ENCODE data around the gene KLHL26. TPM values are rescaled to one million over a fixed set of nuclear protein-coding genes. Genes with fewer than 3 reads are reported as not detected.
A peak's percentile ranks its signal among the peaks of the same experiment; 100 is the strongest.

Gene KLHL26
- total and polyA plus RNA-seq, 2 donors from 2014 or later = 5.6 to 16.1 TPM

DNA sequence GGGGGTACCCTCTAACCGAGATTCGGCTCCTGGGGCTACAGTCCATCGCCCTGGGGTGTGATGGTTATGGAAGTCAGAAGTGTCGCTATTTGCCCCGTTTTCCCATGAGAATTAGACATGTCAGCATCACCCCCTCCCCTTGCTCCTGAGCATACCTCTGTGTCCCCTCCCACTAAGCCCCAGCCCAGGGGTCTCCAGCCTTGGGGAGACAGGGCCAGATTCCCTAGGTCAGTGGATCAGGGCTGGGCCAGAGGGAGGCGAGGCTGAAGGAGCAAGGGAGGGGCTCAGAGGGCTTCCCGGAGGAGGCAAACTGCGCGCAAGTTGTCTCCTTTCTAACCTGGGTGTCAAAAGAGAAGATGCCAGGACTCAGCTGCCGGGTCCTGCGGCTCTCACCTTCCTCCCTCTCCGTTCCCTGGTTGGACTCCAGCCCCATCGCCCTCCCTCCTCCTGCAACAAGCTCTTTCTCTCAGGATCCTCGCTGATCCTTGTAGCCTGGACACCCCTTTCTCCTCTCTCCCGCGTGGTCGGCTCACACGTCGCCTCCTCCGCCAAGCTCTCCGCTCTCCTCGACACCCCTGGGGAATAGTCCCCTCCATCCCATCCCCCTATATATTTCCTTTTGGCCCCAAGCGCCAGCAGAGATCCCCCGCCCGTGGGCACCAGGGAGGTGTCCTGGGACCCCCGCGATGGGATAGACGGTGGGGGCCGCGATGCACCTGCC, 24.6 kb upstream of the KLHL26 start:
- H3K4me3 ChIP-seq (ENCODE audit: low read length in 3 of 3) = peak overlapping the region in 1 of 3 donors; percentile 29
- H3K27ac ChIP-seq (ENCODE audit: low read depth in 2 of 2, low read length in 2 of 2) = no peak overlapping the region
- DNase-seq = no peak
- intact Hi-C loops (cut with DNase I) = no loop called here
- TF ChIP-seq, protein P1, sequence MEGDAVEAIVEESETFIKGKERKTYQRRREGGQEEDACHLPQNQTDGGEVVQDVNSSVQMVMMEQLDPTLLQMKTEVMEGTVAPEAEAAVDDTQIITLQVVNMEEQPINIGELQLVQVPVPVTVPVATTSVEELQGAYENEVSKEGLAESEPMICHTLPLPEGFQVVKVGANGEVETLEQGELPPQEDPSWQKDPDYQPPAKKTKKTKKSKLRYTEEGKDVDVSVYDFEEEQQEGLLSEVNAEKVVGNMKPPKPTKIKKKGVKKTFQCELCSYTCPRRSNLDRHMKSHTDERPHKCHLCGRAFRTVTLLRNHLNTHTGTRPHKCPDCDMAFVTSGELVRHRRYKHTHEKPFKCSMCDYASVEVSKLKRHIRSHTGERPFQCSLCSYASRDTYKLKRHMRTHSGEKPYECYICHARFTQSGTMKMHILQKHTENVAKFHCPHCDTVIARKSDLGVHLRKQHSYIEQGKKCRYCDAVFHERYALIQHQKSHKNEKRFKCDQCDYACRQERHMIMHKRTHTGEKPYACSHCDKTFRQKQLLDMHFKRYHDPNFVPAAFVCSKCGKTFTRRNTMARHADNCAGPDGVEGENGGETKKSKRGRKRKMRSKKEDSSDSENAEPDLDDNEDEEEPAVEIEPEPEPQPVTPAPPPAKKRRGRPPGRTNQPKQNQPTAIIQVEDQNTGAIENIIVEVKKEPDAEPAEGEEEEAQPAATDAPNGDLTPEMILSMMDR (IDR thresholded peaks at IDR 0.05; ENCODE audit: borderline replicate concordance, extremely low read depth, insufficient read depth) = no peak
- no peaks in the 10 kb centered on the region for H3K36me3 ChIP-seq (ENCODE audit: control insufficient read depth in 2 of 3, insufficient read depth in 3 of 3, low read length in 3 of 3)
- peaks cover 32% of the 10 kb centered on the region for H3K27me3 ChIP-seq (ENCODE audit: control insufficient read depth, insufficient read depth, low read length)
- no peaks in the 10 kb centered on the region for H3K9me3 ChIP-seq (ENCODE audit: control insufficient read depth in 2 of 3, insufficient read depth in 1 of 3, low read length in 3 of 3)
- no peak overlapping the region for H3K9ac ChIP-seq (ENCODE audit: low read length in 3 of 3)
- H3K4me1 ChIP-seq (ENCODE audit: control insufficient read depth in 2 of 3, insufficient read depth in 2 of 3, low read depth in 1 of 3, low read length in 3 of 3) = peaks cover 0 to 11% (median 0%) of the 10 kb centered on the region in 3 donors
- FAIRE-seq = no peak

DNA sequence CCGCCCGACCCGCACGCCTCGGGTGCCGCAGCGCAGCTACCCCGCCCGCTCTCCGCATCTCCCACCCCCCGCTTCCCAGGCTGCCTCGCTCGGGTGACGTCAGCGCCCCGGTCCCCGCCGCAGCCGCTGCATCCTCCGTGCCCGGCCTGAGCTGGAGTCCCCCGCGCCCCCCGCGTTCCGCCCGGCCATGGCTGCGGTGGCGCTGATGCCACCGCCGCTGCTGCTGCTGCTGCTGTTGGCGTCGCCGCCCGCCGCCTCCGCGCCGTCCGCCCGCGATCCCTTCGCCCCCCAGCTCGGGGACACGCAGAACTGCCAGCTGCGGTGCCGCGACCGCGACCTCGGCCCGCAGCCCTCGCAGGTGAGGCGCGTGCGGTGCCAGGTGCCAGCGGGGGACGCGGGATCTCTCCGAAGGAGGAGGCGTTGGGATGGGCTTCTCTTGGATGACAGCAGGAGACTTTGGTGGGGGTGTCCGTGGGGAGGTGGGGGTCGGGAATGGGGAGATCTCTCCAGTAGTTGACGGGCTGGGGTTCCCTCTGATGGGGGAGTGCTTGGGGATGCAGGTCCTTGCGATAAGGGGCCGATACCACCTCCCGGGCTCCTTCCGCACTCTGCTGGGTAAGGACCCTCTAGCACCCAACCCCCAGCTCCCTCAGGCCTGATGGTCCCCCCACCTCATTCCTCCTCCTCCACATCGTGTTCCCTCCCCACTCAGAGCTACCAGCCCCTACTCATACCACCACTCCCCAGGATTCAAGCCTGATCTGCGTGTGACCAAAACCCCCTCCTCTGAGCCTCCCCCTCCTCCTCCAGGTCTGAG, 23.8 kb upstream of the KLHL26 start, which contains the start of gene TMEM59L:
TSS of gene TMEM59L (plus strand) at position 99 of the 817 bp plus-strand sequence. CDS start at position 188, 89 bp downstream.
- DNase-seq (peak in 3 of 5 donors; percentile 72 to 80 (median 77)), FAIRE-seq (no peak)
- Histone ChIP-seq H3K9ac (ENCODE audit: low read length in 3 of 3) (no peak within 1 kb of the TSS), H3K4me3 (ENCODE audit: low read length in 3 of 3) (peak within 1 kb of the TSS in 1 of 3 donors; percentile 29), H3K27ac (ENCODE audit: low read depth in 2 of 2, low read length in 2 of 2) (no peak within 1 kb of the TSS), H3K9me3 (ENCODE audit: control insufficient read depth in 2 of 3, insufficient read depth in 1 of 3, low read length in 3 of 3) (no peaks in the 10 kb centered on the region), H3K4me1 (ENCODE audit: control insufficient read depth in 2 of 3, insufficient read depth in 2 of 3, low read depth in 1 of 3, low read length in 3 of 3) (peaks cover 0 to 7% (median 0%) of the 10 kb centered on the region in 3 donors), H3K36me3 (ENCODE audit: control insufficient read depth in 2 of 3, insufficient read depth in 3 of 3, low read length in 3 of 3) (no peaks in the 10 kb centered on the region), H3K27me3 (ENCODE audit: control insufficient read depth, insufficient read depth, low read length) (peaks cover 24% of the 10 kb centered on the region)
- TF ChIP-seq, protein P1 (IDR thresholded peaks at IDR 0.05; ENCODE audit: borderline replicate concordance, extremely low read depth, insufficient read depth) = no peak
- intact Hi-C loops (cut with DNase I) = no loop called here

DNA sequence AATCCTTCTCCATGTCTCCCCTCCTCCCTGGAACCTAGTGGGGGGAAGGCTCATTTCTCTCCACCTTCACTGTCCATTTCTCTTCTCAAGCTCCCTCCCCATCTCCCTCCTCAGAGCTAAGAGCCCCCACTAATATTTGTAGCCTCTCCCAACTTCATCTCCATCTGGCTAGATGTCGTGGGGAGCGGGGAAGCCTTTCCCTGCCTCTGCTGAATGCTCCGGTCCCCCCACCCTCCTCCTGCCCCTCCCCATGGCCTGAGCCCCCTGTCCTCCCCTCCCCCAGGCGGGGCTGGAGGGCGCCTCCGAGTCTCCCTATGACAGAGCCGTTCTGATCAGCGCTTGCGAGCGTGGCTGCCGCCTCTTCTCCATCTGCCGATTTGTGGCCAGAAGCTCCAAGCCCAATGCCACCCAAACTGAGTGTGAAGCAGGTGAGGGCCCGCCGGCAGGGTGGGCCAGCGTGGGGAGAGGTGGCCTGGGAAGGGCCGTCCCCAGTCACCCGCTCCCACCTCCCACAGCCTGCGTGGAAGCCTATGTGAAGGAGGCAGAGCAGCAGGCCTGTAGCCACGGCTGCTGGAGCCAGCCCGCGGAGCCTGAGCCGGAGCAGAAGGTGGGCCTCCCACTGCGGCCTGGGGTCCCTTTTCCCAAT, 23.1 kb upstream of the KLHL26 start:
- FAIRE-seq = no peak
- no peak for DNase-seq

More for the DNA sequence above, 23.1 kb upstream of the KLHL26 start:
- no peak overlapping the region for H3K4me3 ChIP-seq (ENCODE audit: low read length in 3 of 3)
- H3K9me3 ChIP-seq (ENCODE audit: control insufficient read depth in 2 of 3, insufficient read depth in 1 of 3, low read length in 3 of 3) = no peaks in the 10 kb centered on the region
- H3K9ac ChIP-seq (ENCODE audit: low read length in 3 of 3) = no peak overlapping the region
- TF ChIP-seq, protein P1 (IDR thresholded peaks at IDR 0.05; ENCODE audit: borderline replicate concordance, extremely low read depth, insufficient read depth) = no peak
- H3K36me3 ChIP-seq (ENCODE audit: control insufficient read depth in 2 of 3, insufficient read depth in 3 of 3, low read length in 3 of 3) = no peaks in the 10 kb centered on the region
- intact Hi-C loops (cut with DNase I) = no loop called here
- H3K27ac ChIP-seq (ENCODE audit: low read depth in 2 of 2, low read length in 2 of 2) = no peak overlapping the region
- peaks cover 0 to 7% (median 0%) of the 10 kb centered on the region in 3 donors for H3K4me1 ChIP-seq (ENCODE audit: control insufficient read depth in 2 of 3, insufficient read depth in 2 of 3, low read depth in 1 of 3, low read length in 3 of 3)
- H3K27me3 ChIP-seq (ENCODE audit: control insufficient read depth, insufficient read depth, low read length) = peaks cover 17% of the 10 kb centered on the region
